GM18951 (cell line): ENCODE measurements around the gene ANKRD13D.

ENCODE experiments used
- POLR2A ChIP-seq: IDR thresholded peaks from 4 replicates; pipeline ENCODE4 v1.6.1; 2011; ENCODE audit warnings: mild to moderate bottlenecking; ENCODE audit not compliant: insufficient read length, insufficient read depth; ENCODE audit errors: extremely low read depth
- in situ Hi-C: fragments of 300-500 bp; cut with MboI; formaldehyde crosslinking; loops from one replicate; pipeline ENCODE4 v1.12.0; 2022; ENCODE audit warnings: low sequenced_read_pairs, mixed read lengths, inconsistent platforms; ENCODE audit not compliant: unreplicated experiment

ANKRD13D gene

GRCh38 chr11:67271541-67272284, 17.4 kb upstream of the ANKRD13D start:
- TF ChIP-seq POLR2A: peak; percentile 25
- in situ Hi-C loops: no loop called here

- in situ Hi-C loops: no loop called here
- no peak for TF ChIP-seq POLR2A
These were observed 16.5 kb upstream of the ANKRD13D start for GRCh38 chr11:67272327-67273259.

- in situ Hi-C loops: no loop called here
These were observed 15.7 kb upstream of the ANKRD13D start for GRCh38 chr11:67273260-67273990.

GRCh38 chr11:67274768-67275605, 14.1 kb upstream of the ANKRD13D start:
- no peak for TF ChIP-seq POLR2A
- in situ Hi-C loops: no loop called here

More at GRCh38 chr11:67273260-67273990, 15.7 kb upstream of the ANKRD13D start:
- no peak for TF ChIP-seq POLR2A

- no peak for TF ChIP-seq POLR2A
- in situ Hi-C loops: no loop called here
These were observed 13.3 kb upstream of the ANKRD13D start for GRCh38 chr11:67275606-67276409.

GRCh38 chr11:67276781-67277230, 12.3 kb upstream of the ANKRD13D start:
- in situ Hi-C loops: no loop called here
- no peak for TF ChIP-seq POLR2A

- in situ Hi-C loops: no loop called here
- TF ChIP-seq POLR2A: peak; percentile 65
These were observed 11.7 kb upstream of the ANKRD13D start for GRCh38 chr11:67277231-67277961.

- in situ Hi-C loops: no loop called here
- no peak for TF ChIP-seq POLR2A
These were observed 10.8 kb upstream of the ANKRD13D start for GRCh38 chr11:67278135-67278938.

GRCh38 chr11:67278939-67279588, 10.0 kb upstream of the ANKRD13D start:
- no peak for TF ChIP-seq POLR2A
- in situ Hi-C loops: no loop called here
